ENCODE data around the gene PAX3.

The PAX3 gene

GRCh38 chr2:222248256-222248655, 50.5 kb downstream of the PAX3 start:
- no peak overlapping the region for H3K4me3 ChIP-seq (ENCODE audit: insufficient read depth, low read length, poor library complexity, severe bottlenecking)
- no peaks in the 10 kb centered on the region for H3K79me2 ChIP-seq (ENCODE audit: insufficient read depth, low read length)
- H3K27me3 ChIP-seq (ENCODE audit: low read length): no peaks in the 10 kb centered on the region
- no peaks in the 10 kb centered on the region for H3F3A ChIP-seq (ENCODE audit: insufficient read depth)
- H3K4me2 ChIP-seq (ENCODE audit: low read depth, low read length, poor library complexity, severe bottlenecking): no peak overlapping the region
- H3K9me2 ChIP-seq (replicated peaks; ENCODE audit: insufficient read depth, low read length): no peaks in the 10 kb centered on the region
- H3K9ac ChIP-seq (ENCODE audit: low read length): no peak overlapping the region
- H3K9me3 ChIP-seq (ENCODE audit: insufficient read depth, low read length): no peaks in the 10 kb centered on the region
- no peak for TF ChIP-seq EZH2phosphoT487 (conservative IDR thresholded peaks at IDR 0.05; ENCODE audit: low read length)
- no peak for TF ChIP-seq CTCF (IDR thresholded peaks at IDR 0.05; ENCODE audit: insufficient read depth, low read length, poor library complexity, severe bottlenecking)
- H2AFZ ChIP-seq (ENCODE audit: low read depth, low read length, severe bottlenecking): no peak overlapping the region
- H4K20me1 ChIP-seq (ENCODE audit: low read depth, low read length): no peaks in the 10 kb centered on the region
- no peaks in the 10 kb centered on the region for H3K36me3 ChIP-seq (ENCODE audit: low read length)
- H3K27ac ChIP-seq (ENCODE audit: low read depth, low read length): no peak overlapping the region

- no peak overlapping the region for H3K9ac ChIP-seq (ENCODE audit: low read length)
These were observed 56.3 kb downstream of the PAX3 start for GRCh38 chr2:222242532-222242931.

GRCh38 chr2:222241128-222241870, 57.5 kb downstream of the PAX3 start:
- Histone ChIP-seq H2AFZ (ENCODE audit: low read depth, low read length, severe bottlenecking) (no peak overlapping the region), H3K9ac (ENCODE audit: low read length) (no peak overlapping the region), H3K4me2 (ENCODE audit: low read depth, low read length, poor library complexity, severe bottlenecking) (no peak overlapping the region), H3K36me3 (ENCODE audit: low read length) (no peaks in the 10 kb centered on the region), H3K9me2 (replicated peaks; ENCODE audit: insufficient read depth, low read length) (no peaks in the 10 kb centered on the region), H3K27me3 (ENCODE audit: low read length) (no peaks in the 10 kb centered on the region), H3K27ac (ENCODE audit: low read depth, low read length) (no peak overlapping the region), H3K9me3 (ENCODE audit: insufficient read depth, low read length) (no peaks in the 10 kb centered on the region), H3F3A (ENCODE audit: insufficient read depth) (no peaks in the 10 kb centered on the region), H3K4me3 (ENCODE audit: insufficient read depth, low read length, poor library complexity, severe bottlenecking) (no peak overlapping the region), H3K79me2 (ENCODE audit: insufficient read depth, low read length) (no peaks in the 10 kb centered on the region), H4K20me1 (ENCODE audit: low read depth, low read length) (no peaks in the 10 kb centered on the region)
- TF ChIP-seq CTCF (IDR thresholded peaks at IDR 0.05; ENCODE audit: insufficient read depth, low read length, poor library complexity, severe bottlenecking): no peak
- TF ChIP-seq EZH2phosphoT487 (conservative IDR thresholded peaks at IDR 0.05; ENCODE audit: low read length): no peak

More at GRCh38 chr2:222242532-222242931, 56.3 kb downstream of the PAX3 start:
- Histone ChIP-seq H2AFZ (ENCODE audit: low read depth, low read length, severe bottlenecking) (no peak overlapping the region), H3K9me3 (ENCODE audit: insufficient read depth, low read length) (no peaks in the 10 kb centered on the region), H4K20me1 (ENCODE audit: low read depth, low read length) (no peaks in the 10 kb centered on the region), H3K27me3 (ENCODE audit: low read length) (no peaks in the 10 kb centered on the region), H3F3A (ENCODE audit: insufficient read depth) (no peaks in the 10 kb centered on the region), H3K4me3 (ENCODE audit: insufficient read depth, low read length, poor library complexity, severe bottlenecking) (no peak overlapping the region), H3K36me3 (ENCODE audit: low read length) (no peaks in the 10 kb centered on the region), H3K4me2 (ENCODE audit: low read depth, low read length, poor library complexity, severe bottlenecking) (no peak overlapping the region), H3K27ac (ENCODE audit: low read depth, low read length) (no peak overlapping the region), H3K79me2 (ENCODE audit: insufficient read depth, low read length) (no peaks in the 10 kb centered on the region), H3K9me2 (replicated peaks; ENCODE audit: insufficient read depth, low read length) (no peaks in the 10 kb centered on the region)
- TF ChIP-seq CTCF (IDR thresholded peaks at IDR 0.05; ENCODE audit: insufficient read depth, low read length, poor library complexity, severe bottlenecking): no peak
- TF ChIP-seq EZH2phosphoT487 (conservative IDR thresholded peaks at IDR 0.05; ENCODE audit: low read length): no peak
